ENCODE measurements around the gene MC3R. TPM values are rescaled to one million over a fixed set of nuclear protein-coding genes. Genes with fewer than 3 reads are reported as not detected.
A peak's percentile ranks its signal among the peaks of the same experiment; 100 is the strongest.

MC3R gene
- polyA plus RNA-seq, 2 of the 4 experiments (the other 2 are of a cell fraction): not detected

DNA sequence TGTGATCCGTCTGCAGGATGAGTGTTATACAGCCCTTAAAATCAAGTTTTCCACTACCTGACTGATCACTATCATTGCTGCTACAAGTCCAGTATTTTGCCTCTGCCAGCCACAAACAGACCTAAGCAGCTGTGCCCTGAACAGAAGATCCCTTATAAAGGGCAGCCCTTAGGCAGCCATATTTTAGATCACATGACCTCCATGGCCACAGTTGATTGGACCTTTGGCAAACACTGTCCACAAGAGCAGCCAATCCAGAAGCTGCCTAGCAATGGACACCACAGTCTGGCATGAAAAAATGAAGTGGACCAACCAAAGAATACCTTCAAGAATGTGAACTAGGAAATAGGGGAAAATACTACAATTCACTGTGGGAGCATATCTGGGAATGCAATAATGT lies 50.8 kb downstream of the MC3R start:
- Histone ChIP-seq H3K4me3 (no peak overlapping the region), H3K4me2 (no peak overlapping the region), H3K4me1 (no peaks in the 10 kb centered on the region), H3K9me3 (0 out of 3 replicates have a peak, but pooled peaks cover 3% of the 10 kb centered on the region), H3K27ac (no peak overlapping the region)
- ChIA-PET POLR2A (no interaction called here), CTCF (interaction anchor here (1.3 kb wide), 1 partner anchor 51 kb away, joined by 3 read pairs; the partner anchor contains the start of gene MC3R)
- 4% methylated on average over 1 of the region's 1 CpG for WGBS (ENCODE audit: missing lambda C conversion rate)
- DNase-seq (ENCODE audit: low read depth in 1 of 2, low spot score in 1 of 2) (peak in 1 of 2 experiments; percentile 25), ATAC-seq (peak in 1 of 2 experiments; percentile 47; a peak in 1 of 6 replicates), FAIRE-seq (no peak)
- TF ChIP-seq POLR2A (IDR thresholded peaks at IDR 0.05; ENCODE audit: low read length) (no peak), NR3C1 (IDR thresholded peaks at IDR 0.05) (no peak), TP53 (CRISPR knock-in tag; IDR thresholded peaks at IDR 0.05) (no peak), NPAS2 (CRISPR knock-in tag; IDR thresholded peaks at IDR 0.05; ENCODE audit: borderline replicate concordance) (no peak), RARB (CRISPR knock-in tag; IDR thresholded peaks at IDR 0.05) (no peak), MAFK (IDR thresholded peaks at IDR 0.05; ENCODE audit: partially characterized antibody) (no peak), HOXB13 (CRISPR knock-in tag; IDR thresholded peaks at IDR 0.05; ENCODE audit: low read depth) (no peak), MAZ (IDR thresholded peaks at IDR 0.05; ENCODE audit: borderline replicate concordance, low read depth, low read length) (no peak), JUN (IDR thresholded peaks at IDR 0.05) (no peak), POLR2AphosphoS2 (conservative IDR thresholded peaks at IDR 0.05; ENCODE audit: low read length) (no peak)
- TF ChIP-seq, protein P1, sequence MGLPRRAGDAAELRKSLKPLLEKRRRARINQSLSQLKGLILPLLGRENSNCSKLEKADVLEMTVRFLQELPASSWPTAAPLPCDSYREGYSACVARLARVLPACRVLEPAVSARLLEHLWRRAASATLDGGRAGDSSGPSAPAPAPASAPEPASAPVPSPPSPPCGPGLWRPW (IDR thresholded peaks at IDR 0.05): no peak
- TF ChIP-seq, protein P2, sequence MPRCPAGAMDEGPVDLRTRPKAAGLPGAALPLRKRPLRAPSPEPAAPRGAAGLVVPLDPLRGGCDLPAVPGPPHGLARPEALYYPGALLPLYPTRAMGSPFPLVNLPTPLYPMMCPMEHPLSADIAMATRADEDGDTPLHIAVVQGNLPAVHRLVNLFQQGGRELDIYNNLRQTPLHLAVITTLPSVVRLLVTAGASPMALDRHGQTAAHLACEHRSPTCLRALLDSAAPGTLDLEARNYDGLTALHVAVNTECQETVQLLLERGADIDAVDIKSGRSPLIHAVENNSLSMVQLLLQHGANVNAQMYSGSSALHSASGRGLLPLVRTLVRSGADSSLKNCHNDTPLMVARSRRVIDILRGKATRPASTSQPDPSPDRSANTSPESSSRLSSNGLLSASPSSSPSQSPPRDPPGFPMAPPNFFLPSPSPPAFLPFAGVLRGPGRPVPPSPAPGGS (IDR thresholded peaks at IDR 0.05): no peak
- TF ChIP-seq, protein P3, sequence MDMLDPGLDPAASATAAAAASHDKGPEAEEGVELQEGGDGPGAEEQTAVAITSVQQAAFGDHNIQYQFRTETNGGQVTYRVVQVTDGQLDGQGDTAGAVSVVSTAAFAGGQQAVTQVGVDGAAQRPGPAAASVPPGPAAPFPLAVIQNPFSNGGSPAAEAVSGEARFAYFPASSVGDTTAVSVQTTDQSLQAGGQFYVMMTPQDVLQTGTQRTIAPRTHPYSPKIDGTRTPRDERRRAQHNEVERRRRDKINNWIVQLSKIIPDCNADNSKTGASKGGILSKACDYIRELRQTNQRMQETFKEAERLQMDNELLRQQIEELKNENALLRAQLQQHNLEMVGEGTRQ (IDR thresholded peaks at IDR 0.05): no peak

Small RNA genes within 50 kb of the gene (small RNA-seq; reads per million reads assigned to genes)
- gene RNA5SP487: 0 to 0.69 (median 0) reads per million in 6 experiments

Other genes with a start within 250 kb of the MC3R start
- gene CBLN4, start 243.2 kb upstream of the MC3R start, polyA plus RNA-seq (2011; rRNA removed): not detected in 2 replicates
- not detected in 3 replicates for gene CBLN4, start 243.2 kb upstream of the MC3R start, polyA plus RNA-seq (2017; fragmentation: RNase III; extraction: RNeasy Plus Mini Kit Qiagen cat#74134 plus additional on column Dnase treatment)
- 12.9 and 13.1 TPM in 2 replicates for gene FAM210B, start 110.2 kb downstream of the MC3R start, polyA plus RNA-seq (2011; rRNA removed)
- gene FAM210B, start 110.2 kb downstream of the MC3R start, polyA plus RNA-seq (2017; fragmentation: RNase III; extraction: RNeasy Plus Mini Kit Qiagen cat#74134 plus additional on column Dnase treatment): 9.1 to 10.8 TPM (median 9.6 TPM) in 3 replicates
- gene AURKA, start 143.5 kb downstream of the MC3R start, polyA plus RNA-seq (2011; rRNA removed): 116 and 123 TPM in 2 replicates
- gene AURKA, start 143.5 kb downstream of the MC3R start, polyA plus RNA-seq (2017; fragmentation: RNase III; extraction: RNeasy Plus Mini Kit Qiagen cat#74134 plus additional on column Dnase treatment): 107 to 125 TPM (median 117 TPM) in 3 replicates
- gene CSTF1, start 143.9 kb downstream of the MC3R start, polyA plus RNA-seq (2011; rRNA removed): 79.9 and 96.3 TPM in 2 replicates
- gene CSTF1, start 143.9 kb downstream of the MC3R start, polyA plus RNA-seq (2017; fragmentation: RNase III; extraction: RNeasy Plus Mini Kit Qiagen cat#74134 plus additional on column Dnase treatment): 37.1 to 40.9 TPM (median 37.6 TPM) in 3 replicates
- gene CASS4, start 163.5 kb downstream of the MC3R start, polyA plus RNA-seq (2011; rRNA removed): 0.09 and 0.19 TPM in 2 replicates
- gene CASS4, start 163.5 kb downstream of the MC3R start, polyA plus RNA-seq (2017; fragmentation: RNase III; extraction: RNeasy Plus Mini Kit Qiagen cat#74134 plus additional on column Dnase treatment): 0.03 to 0.09 TPM (median 0.07 TPM) in 3 replicates
- gene RTF2, start 219.9 kb downstream of the MC3R start, polyA plus RNA-seq (2011; rRNA removed): 86.6 and 102 TPM in 2 replicates
- 111 to 118 TPM (median 115 TPM) in 3 replicates for gene RTF2, start 219.9 kb downstream of the MC3R start, polyA plus RNA-seq (2017; fragmentation: RNase III; extraction: RNeasy Plus Mini Kit Qiagen cat#74134 plus additional on column Dnase treatment)

All from A549 (cell line).